BJ (cell line): ENCODE results near the gene LRRK2. TPM values are rescaled to one million over a fixed set of nuclear protein-coding genes. Genes with fewer than 3 reads are reported as not detected.
"Not testable (repeated sequence)": the region's sequence is repeated elsewhere in the genome, so short reads cannot be mapped to it uniquely, and the experiment has no call there.

ENCODE experiments used
- CTCF ChIA-PET: fragments of 350-600 bp; formaldehyde crosslinking; extraction: SDS; loops from one replicate; lab custom pipeline; 2021; ENCODE audit warnings: antibody characterized with exemption, inconsistent platforms; lab: Yijun Ruan, JAX
- POLR2A ChIA-PET: fragments of 300-600 bp; sonication (Branson Sonifier 250); formaldehyde crosslinking; extraction: SDS; loops from one replicate; lab custom pipeline; 2021; ENCODE audit warnings: antibody characterized with exemption; lab: Charles Lee
- DNase-seq: peaks from one replicate; pipeline ENCODE4 v3.0.0-alpha.2; 2011; ENCODE audit warnings: low read depth
- H3K27me3 ChIP-seq: 2 replicates; pipeline ENCODE4 v1.6.0; 2011; ENCODE audit warnings: low read length; ENCODE audit not compliant: control insufficient read depth, insufficient read depth
- H3K36me3 ChIP-seq: 2 replicates; pipeline ENCODE4 v1.5.1; 2011; ENCODE audit warnings: low read length; ENCODE audit not compliant: control insufficient read depth, insufficient read depth
- H3K4me3 ChIP-seq: 2 replicates; pipeline ENCODE4 v1.5.1; 2011; ENCODE audit warnings: low read depth, mild to moderate bottlenecking, control low read depth, low read length
- CTCF ChIP-seq: IDR thresholded peaks from 2 replicates; pipeline ENCODE4 v1.5.1; 2011; ENCODE audit warnings: low read depth, mild to moderate bottlenecking, control low read depth, inconsistent platforms, low read length, moderate library complexity; ENCODE audit not compliant: insufficient read depth
- polyA plus RNA-seq: library from polyadenylated mRNA; depleted of rRNA; stranded (reverse); fragments of >200 nt; gene quantifications from 2 replicates; pipeline ENCODE4 v1.2.3, GENCODE V29; 2011

LRRK2 gene
- polyA plus RNA-seq, 1 experiment: 1.5 TPM

GRCh38 chr12:40351976-40352375, 127.2 kb downstream of the LRRK2 start:
- CTCF ChIA-PET: interaction anchor here (0.8 kb wide), 1 partner anchor 21 kb away, joined by 3 read pairs; no protein-coding TSS in a partner anchor
- H3K27me3 ChIP-seq: no peaks in the 10 kb centered on the region
- H3K36me3 ChIP-seq: no peaks in the 10 kb centered on the region
- no peak for DNase-seq
- H3K4me3 ChIP-seq: no peak overlapping the region
- POLR2A ChIA-PET: no interaction called here
- no peak for TF ChIP-seq CTCF

DNA sequence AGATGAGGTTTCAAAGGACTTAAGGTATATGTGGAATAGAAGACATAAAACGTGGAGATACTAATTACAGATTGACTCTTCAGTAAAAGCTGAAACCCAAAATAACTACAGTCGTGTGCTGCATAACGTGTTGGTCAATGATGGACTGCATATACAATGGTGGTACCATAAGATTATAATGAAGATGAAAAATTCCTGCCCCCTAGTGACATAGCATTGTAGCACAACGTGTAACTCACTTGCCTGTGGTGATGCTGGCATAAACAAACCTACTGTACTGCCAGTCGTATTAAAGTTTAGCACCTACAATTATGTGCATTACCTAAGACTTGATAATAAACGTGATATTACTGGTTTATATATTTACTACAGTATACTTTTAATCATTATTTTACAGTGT, 150.3 kb downstream of the LRRK2 start:
- no peak for DNase-seq
- CTCF ChIA-PET: interaction anchor here (1.0 to 1.5 kb wide), 2 partner anchors 10 to 16 kb away, joined by 3 to 8 read pairs; no protein-coding TSS in a partner anchor

DNA sequence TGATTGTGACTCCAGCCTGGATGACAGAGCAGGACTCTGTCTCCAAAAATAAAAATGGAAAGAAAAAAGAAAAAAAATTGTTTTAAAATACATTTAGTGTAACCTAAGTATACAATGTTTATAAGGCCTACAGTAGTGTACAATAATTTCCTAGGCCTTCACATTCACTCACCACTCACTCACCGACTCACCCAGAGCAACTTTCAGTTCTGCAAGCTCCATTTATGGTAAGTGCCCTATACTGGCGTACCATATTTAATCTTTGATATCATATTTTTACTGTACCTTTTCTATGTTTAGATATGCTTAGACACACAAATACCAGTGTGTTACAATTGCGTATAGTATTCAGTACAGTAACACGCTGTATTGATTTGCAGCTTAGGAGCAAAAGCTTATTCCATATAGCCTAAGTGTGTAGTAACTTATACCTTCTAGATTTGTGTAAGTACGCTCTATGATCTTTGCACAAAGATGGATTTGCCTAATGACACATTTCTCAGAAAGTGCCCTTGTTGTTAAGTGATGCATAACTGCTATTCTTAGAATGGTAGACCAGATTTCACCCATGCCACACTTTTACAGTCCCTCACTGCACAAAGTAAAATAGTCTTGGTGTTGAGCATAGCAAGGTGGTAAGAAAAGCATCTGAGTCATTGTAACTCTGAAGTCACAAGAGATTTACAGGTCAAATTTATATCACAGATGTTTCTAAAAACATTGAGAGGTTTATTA, 151.9 kb downstream of the LRRK2 start:
- no peak for DNase-seq
- Histone ChIP-seq H3K27me3 (no peaks in the 10 kb centered on the region), H3K36me3 (no peaks in the 10 kb centered on the region), H3K4me3 (no peak overlapping the region)
- POLR2A ChIA-PET: no interaction called here
- CTCF ChIA-PET: interaction anchor here (0.6 to 1.5 kb wide), 3 partner anchors 14 to 385 kb away, joined by 3 to 8 read pairs (median 4); no protein-coding TSS in a partner anchor
- TF ChIP-seq CTCF: no peak

More for the DNA sequence above, 150.3 kb downstream of the LRRK2 start:
- Histone ChIP-seq H3K27me3 (no peaks in the 10 kb centered on the region), H3K4me3 (no peak overlapping the region), H3K36me3 (no peaks in the 10 kb centered on the region)
- POLR2A ChIA-PET: no interaction called here
- TF ChIP-seq CTCF: peak; percentile 37

GRCh38 chr12:40378691-40379090, 153.9 kb downstream of the LRRK2 start:
- POLR2A ChIA-PET: no interaction called here
- TF ChIP-seq CTCF: no peak
- no peaks in the 10 kb centered on the region for H3K27me3 ChIP-seq
- H3K36me3 ChIP-seq: no peaks in the 10 kb centered on the region
- DNase-seq: no peak
- no peak overlapping the region for H3K4me3 ChIP-seq
- CTCF ChIA-PET: no interaction called here

DNA sequence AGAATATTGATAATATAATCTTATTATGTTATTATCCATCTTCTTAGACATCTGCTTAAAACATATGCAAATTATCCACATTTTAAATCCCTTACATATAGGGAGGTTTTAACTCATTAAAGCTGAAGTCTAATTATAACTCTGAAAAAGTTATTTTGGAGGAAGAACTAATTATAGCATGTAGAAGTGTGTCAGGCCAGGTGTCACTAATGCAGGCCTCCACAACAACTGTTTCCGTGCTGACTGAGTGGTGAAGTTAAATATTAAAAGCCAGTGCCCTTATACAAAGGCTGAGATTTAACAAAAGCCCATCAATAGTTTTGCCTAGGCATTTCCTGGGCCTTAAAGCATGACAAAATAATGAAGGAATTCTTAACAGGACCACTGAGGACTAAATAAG, 157.4 kb downstream of the LRRK2 start:
- Histone ChIP-seq H3K27me3 (no peaks in the 10 kb centered on the region), H3K36me3 (no peaks in the 10 kb centered on the region), H3K4me3 (no peak overlapping the region)
- POLR2A ChIA-PET: no interaction called here
- CTCF ChIA-PET: no interaction called here
- TF ChIP-seq CTCF: no peak
- no peak for DNase-seq

GRCh38 chr12:40387279-40387678, 162.5 kb downstream of the LRRK2 start:
- POLR2A ChIA-PET, CTCF ChIA-PET, H3K27me3 ChIP-seq, H3K36me3 ChIP-seq, DNase-seq, H3K4me3 ChIP-seq: not testable (repeated sequence)
